Frontal cortex (tissue), 4 donors: ENCODE data around the gene PNP. TPM values are rescaled to one million over a fixed set of nuclear protein-coding genes. Genes with fewer than 3 reads are reported as not detected.
"Not testable (repeated sequence)": the region's sequence is repeated elsewhere in the genome, so short reads cannot be mapped to it uniquely, and the experiment has no call there.

ENCODE experiments used
- DNase-seq, 2 donors: peaks; one replicate each; pipeline ENCODE4 v3.0.0; 2012; ENCODE audit warnings: low spot score in 2 of 2
- FAIRE-seq: peaks from 2 replicates; lab custom pipeline; 2012; peaks lifted over from hg19 to GRCh38; lab: Jason Lieb, UNC
- total RNA-seq: library from RNA; depleted of rRNA; stranded (reverse); fragments of >200 nt; gene quantifications from one replicate; pipeline ENCODE4 v1.2.3, GENCODE V29; 2014
- donor health status: control.
- donor health status: control.
- donor health status: control.

The PNP gene
- total RNA-seq, 1 donor from 2014 or later = 5.3 TPM

- DNase-seq = no peak
- FAIRE-seq = no peak
Measured at GRCh38 chr14:20487396-20487725, 18.2 kb downstream of the PNP start.

GRCh38 chr14:20489093-20489994, 20.1 kb downstream of the PNP start:
- FAIRE-seq (no peak), DNase-seq (no peak)

GRCh38 chr14:20490563-20490962, 21.4 kb downstream of the PNP start:
- DNase-seq = no peak
- FAIRE-seq = no peak

- FAIRE-seq = no peak
- DNase-seq = no peak
Measured at GRCh38 chr14:20492486-20492885, 23.3 kb downstream of the PNP start.

DNA sequence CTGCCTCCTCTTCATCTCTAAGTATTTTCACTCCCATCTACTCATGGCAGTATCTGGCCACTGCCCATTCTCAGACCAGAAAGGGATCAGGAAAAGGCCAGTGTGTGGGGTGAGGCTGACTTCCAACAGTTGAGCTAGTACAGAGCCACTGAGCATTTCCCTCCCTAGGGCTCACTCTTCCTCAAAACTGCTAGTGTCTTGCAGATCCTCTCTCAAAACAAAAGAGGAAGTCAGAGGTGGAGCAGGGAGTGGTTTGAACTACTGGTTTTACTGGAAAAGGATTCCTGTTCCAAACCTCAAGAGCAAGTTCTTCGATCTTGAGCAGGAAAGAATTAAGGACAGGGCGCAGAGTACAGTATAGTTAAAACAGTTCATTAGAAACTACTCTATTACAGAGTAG, 24.4 kb downstream of the PNP start:
- FAIRE-seq = no peak
- DNase-seq = no peak

DNA sequence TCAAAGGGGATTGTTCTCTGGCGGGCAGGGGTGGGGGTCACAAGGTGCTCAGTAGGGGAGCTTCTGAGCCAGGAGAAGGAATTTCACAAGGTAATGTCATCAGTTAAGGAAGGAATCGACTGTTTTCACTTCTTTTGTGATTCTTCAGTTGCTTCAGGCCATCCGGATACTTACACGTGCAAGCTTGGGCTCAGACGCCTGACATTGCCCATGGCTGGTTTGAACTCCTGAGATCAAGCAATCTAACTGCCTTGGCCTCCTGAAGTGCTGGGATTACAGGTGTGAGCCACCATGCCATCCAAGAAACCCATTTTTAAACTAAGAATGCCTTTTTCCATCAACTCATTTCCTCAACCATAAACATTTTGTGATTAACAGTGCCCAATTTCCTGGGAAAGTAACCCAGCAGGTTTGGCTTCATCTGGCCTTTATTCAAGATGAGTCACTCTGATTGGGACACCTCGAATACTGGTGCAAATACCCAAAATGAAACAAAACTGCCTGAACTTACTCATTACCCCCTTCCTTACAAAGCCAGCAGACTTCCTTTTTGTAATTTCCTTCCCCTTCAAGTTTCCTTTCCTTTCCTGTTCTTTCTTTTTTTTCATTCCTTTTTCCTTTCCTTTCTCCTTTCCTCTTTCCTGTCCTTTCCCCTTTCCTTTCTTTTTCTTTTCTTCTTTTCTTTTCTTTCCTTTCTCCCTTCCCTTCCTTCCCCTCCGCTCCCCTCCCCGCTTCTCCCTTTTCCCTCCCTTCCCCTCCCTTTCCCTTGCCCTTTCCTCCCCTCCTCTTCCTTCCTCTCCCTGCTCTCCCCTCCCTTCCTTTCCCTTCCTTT, 25.9 kb downstream of the PNP start:
- DNase-seq = no peak
- no peak for FAIRE-seq

GRCh38 chr14:20498622-20499021, 29.4 kb downstream of the PNP start:
- no peak for FAIRE-seq

DNA sequence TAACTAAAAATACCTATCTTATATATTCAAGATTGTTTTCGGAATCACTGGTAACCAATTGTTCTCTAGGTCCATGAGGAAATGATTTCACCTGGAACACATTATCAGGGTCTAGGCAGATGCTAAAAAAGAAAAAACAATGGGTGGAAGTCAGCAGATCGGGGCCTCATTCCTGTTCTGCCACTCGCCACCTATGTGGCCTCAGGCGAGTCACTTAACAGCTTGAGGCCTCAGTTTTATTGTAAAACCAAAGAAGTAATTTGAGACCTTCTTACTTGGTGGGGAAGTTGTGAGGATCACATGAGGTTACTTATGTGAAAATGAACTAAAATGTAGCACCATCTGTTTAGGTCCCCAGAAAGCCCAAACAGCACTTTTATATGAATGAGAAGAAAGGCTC, 29.9 kb downstream of the PNP start:
- FAIRE-seq (no peak), DNase-seq (no peak)

More at GRCh38 chr14:20498622-20499021, 29.4 kb downstream of the PNP start:
- DNase-seq = no peak

- FAIRE-seq = no peak
- no peak for DNase-seq
Measured at GRCh38 chr14:20499881-20500280, 30.7 kb downstream of the PNP start.

DNA sequence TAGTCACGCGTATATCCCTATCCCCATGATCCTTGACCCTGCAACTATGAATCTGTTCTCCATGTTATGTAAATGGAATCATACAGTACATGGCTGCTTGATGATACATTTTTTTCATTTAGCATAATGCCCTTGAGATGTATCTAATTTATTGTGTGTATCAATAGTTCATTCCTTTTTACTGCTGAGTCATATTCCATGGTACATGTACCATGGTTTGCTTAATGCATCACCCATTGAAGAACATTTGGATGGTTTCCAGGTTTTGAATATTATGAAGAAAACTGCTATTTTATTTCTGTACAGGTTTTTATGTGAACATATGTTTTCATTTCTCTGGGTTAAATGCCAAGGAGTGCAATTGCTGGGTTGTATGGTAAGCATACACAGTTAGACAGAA, 32.1 kb downstream of the PNP start:
- FAIRE-seq (no peak), DNase-seq (no peak)

- FAIRE-seq (no peak), DNase-seq (peak in 1 of 2 donors; percentile 17)
Measured at GRCh38 chr14:20503898-20504297, 34.7 kb downstream of the PNP start.

DNA sequence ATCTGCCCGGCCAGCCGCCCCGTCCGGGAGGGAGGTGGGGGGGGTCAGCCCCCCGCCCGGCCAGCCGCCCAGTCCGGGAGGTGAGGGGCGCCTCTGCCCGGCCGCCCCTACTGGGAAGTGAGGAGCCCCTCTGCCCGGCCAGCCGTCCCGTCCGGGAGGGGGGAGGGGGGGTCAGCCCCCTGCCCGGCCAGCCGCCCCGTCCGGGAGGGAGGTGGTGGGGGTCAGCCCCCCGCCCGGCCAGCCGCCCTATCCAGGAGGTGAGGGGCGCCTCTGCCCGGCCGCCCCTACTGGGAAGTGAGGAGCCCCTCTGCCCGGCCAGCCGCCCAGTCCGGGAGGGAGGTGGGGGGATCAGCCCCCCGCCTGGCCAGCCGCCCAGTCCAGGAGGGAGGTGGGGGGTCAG, 37.1 kb downstream of the PNP start:
- not testable (repeated sequence) for DNase-seq, FAIRE-seq

GRCh38 chr14:20506752-20507151, 37.5 kb downstream of the PNP start:
- FAIRE-seq, DNase-seq: not testable (repeated sequence)

GRCh38 chr14:20507537-20507936, 38.3 kb downstream of the PNP start:
- not testable (repeated sequence) for DNase-seq, FAIRE-seq

DNA sequence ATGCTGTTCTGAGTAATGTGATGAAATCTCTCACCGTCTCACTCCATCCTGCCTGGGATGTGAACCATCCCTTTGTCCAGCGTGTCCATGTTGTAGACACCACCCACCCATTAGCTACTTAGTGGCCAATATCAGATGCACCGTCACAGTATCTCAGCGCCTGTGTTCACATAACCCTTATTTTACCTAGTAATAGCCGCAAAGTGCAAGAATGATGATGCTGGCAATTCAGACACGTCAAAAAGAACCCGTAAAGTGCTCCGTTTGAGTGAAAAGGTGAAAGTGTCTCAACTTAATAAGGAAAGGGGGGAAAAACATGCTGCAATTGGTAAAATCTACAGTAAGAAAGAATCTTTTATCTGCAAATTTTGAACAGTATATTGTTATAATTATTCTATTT, 39.2 kb downstream of the PNP start:
- FAIRE-seq (no peak), DNase-seq (no peak)

GRCh38 chr14:20512177-20512905, 43.1 kb downstream of the PNP start:
- FAIRE-seq (no peak), DNase-seq (no peak)

- DNase-seq (no peak), FAIRE-seq (no peak)
Measured at GRCh38 chr14:20515846-20516245, 46.6 kb downstream of the PNP start.

DNA sequence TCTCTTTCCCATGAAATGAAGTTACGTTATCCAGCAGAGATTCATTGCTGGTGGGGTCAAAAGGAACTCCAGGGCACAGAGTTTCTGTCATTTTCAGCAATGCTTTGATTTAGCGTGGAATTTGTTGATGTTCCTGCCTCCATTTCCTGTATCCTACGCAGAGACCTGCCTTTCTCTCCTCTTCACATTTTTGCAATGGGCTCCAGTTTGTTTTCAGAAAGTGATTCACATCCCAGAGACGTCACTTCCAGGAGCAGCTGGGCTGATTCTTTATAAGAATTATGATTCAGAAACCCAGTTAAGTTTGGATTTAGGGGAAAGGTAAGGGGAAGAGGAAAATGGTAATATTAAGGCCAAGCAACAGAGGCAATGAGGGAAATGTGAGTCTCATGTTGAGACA, 47.7 kb downstream of the PNP start:
- no peak for DNase-seq
- FAIRE-seq = no peak

- FAIRE-seq (no peak), DNase-seq (no peak)
Measured at GRCh38 chr14:20522332-20522731, 53.1 kb downstream of the PNP start.

GRCh38 chr14:20524027-20524426, 54.8 kb downstream of the PNP start:
- FAIRE-seq (no peak), DNase-seq (no peak)
